ENCODE data around the gene KRT16. TPM values are rescaled to one million over a fixed set of nuclear protein-coding genes. Genes with fewer than 3 reads are reported as not detected.
"Not testable (repeated sequence)": the region's sequence is repeated elsewhere in the genome, so short reads cannot be mapped to it uniquely, and the experiment has no call there.

KRT16 gene
- polyA plus RNA-seq, 1 donor: not detected

DNA sequence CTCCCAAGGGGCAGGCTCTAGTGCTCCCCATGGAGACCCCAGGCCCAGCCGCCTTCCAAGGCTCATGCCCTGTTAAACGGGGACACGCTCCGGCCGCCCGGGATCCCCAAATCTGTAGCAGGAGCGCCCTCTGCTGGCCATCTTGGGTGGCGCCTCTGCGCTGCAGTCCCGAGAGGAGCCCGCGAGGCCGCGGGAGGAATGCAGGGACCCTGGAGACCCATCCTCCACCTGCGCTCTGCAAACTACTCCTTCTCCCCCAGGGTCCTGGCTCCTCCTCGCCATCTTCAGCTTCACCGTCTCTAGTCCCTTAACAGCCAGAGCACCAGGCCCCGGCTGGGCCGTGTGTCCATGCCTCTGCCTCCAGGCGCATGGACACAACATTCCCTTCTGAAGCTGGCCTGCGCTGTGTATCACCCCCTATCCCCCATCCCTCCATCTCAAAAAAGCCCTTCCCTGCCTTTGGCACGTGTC lies 35.4 kb upstream of the KRT16 start:
- Histone ChIP-seq H3K4me3 (ENCODE audit: low read length) (no peak overlapping the region), H3K27ac (ENCODE audit: low read length) (peak overlapping the region; percentile 41), H3K4me1 (ENCODE audit: control insufficient read depth, insufficient read depth, low read length) (peaks cover 37% of the 10 kb centered on the region), H3K27me3 (ENCODE audit: control insufficient read depth, insufficient read depth, low read length) (no peaks in the 10 kb centered on the region), H3K36me3 (ENCODE audit: control insufficient read depth, insufficient read depth, low read length) (no peaks in the 10 kb centered on the region), H3K9me3 (ENCODE audit: control insufficient read depth, low read depth, low read length) (no peaks in the 10 kb centered on the region)
- WGBS (ENCODE audit: insufficient coverage, low lambda C conversion rate): no CpG with 5 or more reads among the region's 22 CpGs
- DNase-seq: peak; percentile 69 to 74

DNA sequence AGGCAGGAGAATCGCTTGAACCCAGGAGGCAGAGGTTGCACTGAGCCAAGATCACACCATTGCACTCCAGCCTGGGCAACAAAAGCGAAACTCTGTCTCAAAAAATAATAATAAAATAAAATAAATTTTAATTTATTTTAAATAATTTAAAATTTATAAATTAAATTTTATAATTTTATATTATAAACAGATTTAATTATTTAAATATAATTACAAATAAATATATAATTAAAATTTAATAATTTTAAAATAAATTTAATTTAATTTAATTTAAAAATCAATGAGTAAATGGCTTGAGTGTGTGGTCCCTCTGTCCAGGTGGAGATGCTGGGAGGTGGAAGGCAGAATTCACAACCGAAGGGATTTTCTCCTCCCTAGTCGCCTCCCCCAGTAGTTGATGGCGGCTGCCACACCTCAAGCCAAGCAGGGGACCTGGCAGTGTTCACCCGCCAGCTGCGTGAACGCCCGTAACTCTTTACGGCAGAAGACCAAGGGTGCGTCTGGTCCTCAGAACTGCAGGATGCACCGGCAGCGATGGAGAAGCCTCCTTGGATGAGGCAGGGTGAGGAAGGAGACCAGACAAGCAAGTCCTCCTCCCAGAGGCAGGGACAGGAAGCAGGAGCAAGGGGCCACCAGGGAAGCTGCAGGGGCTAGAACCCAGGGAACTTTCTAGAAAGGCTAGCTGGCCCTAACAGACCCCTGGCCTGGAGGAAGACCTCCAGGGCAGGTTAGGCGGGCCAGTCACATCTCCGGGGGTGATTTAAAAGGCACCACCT lies 34.7 kb upstream of the KRT16 start:
- Histone ChIP-seq H3K9me3 (ENCODE audit: control insufficient read depth, low read depth, low read length) (no peaks in the 10 kb centered on the region), H3K27me3 (ENCODE audit: control insufficient read depth, insufficient read depth, low read length) (no peaks in the 10 kb centered on the region), H3K27ac (ENCODE audit: low read length) (no peak overlapping the region), H3K36me3 (ENCODE audit: control insufficient read depth, insufficient read depth, low read length) (no peaks in the 10 kb centered on the region), H3K4me3 (ENCODE audit: low read length) (no peak overlapping the region), H3K4me1 (ENCODE audit: control insufficient read depth, insufficient read depth, low read length) (peaks cover 30% of the 10 kb centered on the region)
- no peak for DNase-seq
- no CpG with 5 or more reads among the region's 15 CpGs for WGBS (ENCODE audit: insufficient coverage, low lambda C conversion rate)

DNA sequence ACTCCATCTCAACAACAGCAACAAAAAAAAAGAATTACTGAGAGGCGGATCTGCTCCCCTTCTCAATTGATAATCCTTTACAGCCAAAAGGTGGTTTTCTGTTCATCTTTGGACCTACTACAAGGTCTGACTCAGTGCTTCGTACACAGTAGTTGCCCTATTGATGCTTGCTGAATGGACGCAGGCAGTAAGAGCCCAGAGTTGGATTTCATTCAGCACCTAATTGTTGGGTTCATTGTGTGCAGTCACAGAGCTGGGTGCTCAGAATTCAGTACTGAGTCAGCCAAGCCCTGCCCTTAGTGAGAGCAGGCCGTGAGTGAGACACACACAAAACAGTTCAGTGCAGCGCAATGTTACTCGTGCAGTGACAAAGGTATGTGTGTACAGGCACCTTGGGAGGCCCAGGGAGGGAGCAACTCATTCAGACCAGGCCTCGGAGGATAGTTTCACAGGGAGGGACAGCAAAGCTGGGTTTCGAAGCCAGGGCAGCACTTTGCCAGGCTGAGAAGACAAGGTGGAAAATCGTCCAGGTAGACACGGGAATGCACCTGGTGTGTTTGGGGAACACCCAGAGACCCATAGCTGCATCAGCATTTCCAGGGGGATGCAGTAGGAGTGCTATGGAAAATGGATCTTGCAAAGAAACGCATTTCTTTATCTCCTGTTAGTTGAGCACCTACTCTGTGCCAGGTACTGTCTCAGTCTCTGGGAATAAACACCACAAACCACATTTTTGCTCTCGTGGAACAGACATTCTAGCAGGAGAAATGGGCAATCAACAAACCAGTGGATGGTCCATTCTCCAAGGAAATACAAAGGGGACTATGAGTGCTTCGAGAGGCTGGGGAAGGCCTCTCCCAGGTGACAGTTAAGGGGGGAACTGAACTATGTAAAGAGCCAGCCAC lies 29.9 kb upstream of the KRT16 start:
- WGBS (ENCODE audit: insufficient coverage, low lambda C conversion rate): 100% methylated on average over 1 of the region's 13 CpGs
- Histone ChIP-seq H3K27ac (ENCODE audit: low read length) (no peak overlapping the region), H3K4me1 (ENCODE audit: control insufficient read depth, insufficient read depth, low read length) (no peaks in the 10 kb centered on the region), H3K4me3 (ENCODE audit: low read length) (no peak overlapping the region), H3K27me3 (ENCODE audit: control insufficient read depth, insufficient read depth, low read length) (no peaks in the 10 kb centered on the region), H3K36me3 (ENCODE audit: control insufficient read depth, insufficient read depth, low read length) (no peaks in the 10 kb centered on the region), H3K9me3 (ENCODE audit: control insufficient read depth, low read depth, low read length) (no peaks in the 10 kb centered on the region)
- no peak for DNase-seq

DNA sequence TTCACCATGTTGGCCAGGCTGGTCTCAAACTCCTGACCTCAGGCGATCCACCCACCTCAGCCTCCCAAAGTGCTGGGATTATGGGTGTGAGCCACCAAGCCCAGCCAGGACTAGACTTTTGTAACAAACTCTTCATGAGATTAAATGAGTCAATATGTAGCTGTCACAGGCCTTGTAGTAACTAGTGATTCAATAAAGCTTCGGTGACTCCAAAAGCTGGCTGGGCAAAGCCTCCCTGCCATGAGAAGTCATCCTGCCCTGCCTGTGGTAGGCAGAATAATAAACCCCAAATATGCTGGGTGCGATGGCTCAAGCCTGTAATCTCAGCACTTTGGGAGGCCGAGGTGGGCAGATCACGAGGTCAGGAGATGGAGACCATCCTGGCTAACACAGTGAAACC lies 28.0 kb upstream of the KRT16 start:
- H3K36me3 ChIP-seq (ENCODE audit: control insufficient read depth, insufficient read depth, low read length); DNase-seq; H3K4me1 ChIP-seq (ENCODE audit: control insufficient read depth, insufficient read depth, low read length); H3K4me3 ChIP-seq (ENCODE audit: low read length); H3K9me3 ChIP-seq (ENCODE audit: control insufficient read depth, low read depth, low read length); H3K27me3 ChIP-seq (ENCODE audit: control insufficient read depth, insufficient read depth, low read length); H3K27ac ChIP-seq (ENCODE audit: low read length): not testable (repeated sequence)
- no CpG with 5 or more reads among the region's 5 CpGs for WGBS (ENCODE audit: insufficient coverage, low lambda C conversion rate)

DNA sequence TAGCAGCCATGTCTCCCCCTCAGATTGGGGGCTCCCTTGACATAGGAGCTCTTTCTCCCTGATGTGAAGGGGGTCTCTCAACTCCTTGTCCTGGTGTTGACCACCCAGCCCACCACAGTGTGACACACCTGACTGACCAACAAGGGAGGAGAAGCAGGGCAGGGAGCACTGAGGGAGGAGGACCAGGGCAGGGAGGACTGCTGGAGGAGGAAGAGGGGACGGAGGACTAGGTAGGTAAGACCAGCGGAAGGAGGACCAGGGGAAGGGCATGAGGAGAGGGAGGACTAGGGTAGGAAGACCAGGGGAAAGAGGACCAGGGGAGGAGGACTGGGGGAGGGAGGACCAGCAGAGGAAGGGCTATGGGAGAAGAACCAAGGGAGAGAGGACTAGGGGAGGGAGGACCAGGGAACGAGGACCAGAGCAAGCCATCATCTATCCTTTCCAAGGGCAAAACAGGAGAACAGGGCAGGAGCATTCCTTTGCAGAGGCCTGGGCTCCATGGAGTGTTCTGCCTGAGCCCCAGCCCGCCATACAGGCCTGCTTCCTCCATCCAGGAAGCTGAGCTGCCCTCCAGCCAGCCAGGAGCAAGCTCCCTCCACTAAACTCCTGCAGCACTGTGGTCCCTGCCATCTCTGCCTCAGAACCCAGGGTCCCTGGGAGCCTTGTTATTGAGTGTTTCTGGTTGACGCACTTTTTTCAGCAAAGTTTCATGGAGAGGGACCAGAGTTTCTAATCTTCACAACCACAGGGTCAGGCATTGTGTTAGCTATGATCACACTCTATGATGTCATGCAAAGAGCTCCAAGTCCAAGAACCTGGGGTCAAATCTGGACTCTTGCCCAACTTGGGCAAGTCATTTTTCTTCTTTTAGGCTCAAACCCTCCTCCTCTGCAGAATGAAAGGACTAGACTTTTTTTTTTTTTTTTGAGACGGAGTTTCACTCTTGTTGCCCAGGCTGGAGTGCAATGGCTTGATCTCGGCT lies 27.2 kb upstream of the KRT16 start:
- WGBS (ENCODE audit: insufficient coverage, low lambda C conversion rate): no CpG with 5 or more reads among the region's 7 CpGs
- H3K36me3 ChIP-seq (ENCODE audit: control insufficient read depth, insufficient read depth, low read length): no peaks in the 10 kb centered on the region
- DNase-seq: no peak
- no peaks in the 10 kb centered on the region for H3K27me3 ChIP-seq (ENCODE audit: control insufficient read depth, insufficient read depth, low read length)
- H3K4me3 ChIP-seq (ENCODE audit: low read length): no peak overlapping the region
- peaks cover 3% of the 10 kb centered on the region for H3K4me1 ChIP-seq (ENCODE audit: control insufficient read depth, insufficient read depth, low read length)
- H3K27ac ChIP-seq (ENCODE audit: low read length): no peak overlapping the region
- H3K9me3 ChIP-seq (ENCODE audit: control insufficient read depth, low read depth, low read length): no peaks in the 10 kb centered on the region

DNA sequence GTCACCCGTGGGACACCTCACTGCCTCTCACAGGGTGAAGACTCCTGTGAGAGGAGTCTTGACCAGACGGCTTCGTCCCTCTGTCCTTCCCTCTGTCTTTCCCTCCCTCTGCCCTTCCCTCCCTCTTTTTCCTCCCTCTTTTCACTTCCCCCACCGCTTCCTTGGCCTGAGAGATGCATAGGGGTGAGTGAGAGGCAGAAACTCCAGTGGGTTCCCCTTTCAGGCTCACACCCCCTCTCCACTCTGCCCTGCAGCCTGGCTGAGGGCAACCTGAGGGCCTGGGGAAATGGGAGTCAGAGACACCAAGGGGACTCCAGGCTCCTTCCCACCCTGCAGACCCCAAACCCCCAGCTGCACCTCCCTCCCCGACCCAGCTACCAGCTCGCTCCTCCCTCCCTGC lies 26.4 kb upstream of the KRT16 start:
- Histone ChIP-seq H3K36me3 (ENCODE audit: control insufficient read depth, insufficient read depth, low read length) (no peaks in the 10 kb centered on the region), H3K27me3 (ENCODE audit: control insufficient read depth, insufficient read depth, low read length) (no peaks in the 10 kb centered on the region), H3K4me1 (ENCODE audit: control insufficient read depth, insufficient read depth, low read length) (peaks cover 3% of the 10 kb centered on the region), H3K4me3 (ENCODE audit: low read length) (no peak overlapping the region), H3K27ac (ENCODE audit: low read length) (no peak overlapping the region), H3K9me3 (ENCODE audit: control insufficient read depth, low read depth, low read length) (no peaks in the 10 kb centered on the region)
- WGBS (ENCODE audit: insufficient coverage, low lambda C conversion rate): no CpG with 5 or more reads among the region's 6 CpGs
- DNase-seq: no peak

DNA sequence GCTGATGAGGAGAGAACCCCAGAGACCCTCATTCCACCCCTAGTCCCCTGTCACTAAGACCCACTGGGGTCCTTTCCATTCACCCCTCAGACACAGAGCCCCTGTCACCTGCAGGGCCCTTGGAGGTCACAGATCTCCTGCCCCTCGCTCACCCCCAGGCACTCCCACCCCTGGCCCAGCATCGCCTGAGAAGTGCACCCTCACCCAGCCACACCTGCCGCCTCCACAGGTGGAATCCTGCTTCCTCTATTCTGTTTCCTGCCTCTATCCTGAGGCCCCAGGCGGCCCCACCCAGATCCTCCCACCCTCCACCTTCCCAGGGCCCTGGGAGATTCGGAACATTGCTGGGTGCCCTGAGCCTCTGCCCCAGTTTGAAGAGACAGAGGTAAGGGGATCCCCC lies 25.6 kb upstream of the KRT16 start:
- Histone ChIP-seq H3K36me3 (ENCODE audit: control insufficient read depth, insufficient read depth, low read length) (no peaks in the 10 kb centered on the region), H3K4me3 (ENCODE audit: low read length) (no peak overlapping the region), H3K27me3 (ENCODE audit: control insufficient read depth, insufficient read depth, low read length) (no peaks in the 10 kb centered on the region), H3K27ac (ENCODE audit: low read length) (no peak overlapping the region), H3K4me1 (ENCODE audit: control insufficient read depth, insufficient read depth, low read length) (peaks cover 3% of the 10 kb centered on the region), H3K9me3 (ENCODE audit: control insufficient read depth, low read depth, low read length) (no peaks in the 10 kb centered on the region)
- no CpG with 5 or more reads among the region's 5 CpGs for WGBS (ENCODE audit: insufficient coverage, low lambda C conversion rate)
- no peak for DNase-seq

DNA sequence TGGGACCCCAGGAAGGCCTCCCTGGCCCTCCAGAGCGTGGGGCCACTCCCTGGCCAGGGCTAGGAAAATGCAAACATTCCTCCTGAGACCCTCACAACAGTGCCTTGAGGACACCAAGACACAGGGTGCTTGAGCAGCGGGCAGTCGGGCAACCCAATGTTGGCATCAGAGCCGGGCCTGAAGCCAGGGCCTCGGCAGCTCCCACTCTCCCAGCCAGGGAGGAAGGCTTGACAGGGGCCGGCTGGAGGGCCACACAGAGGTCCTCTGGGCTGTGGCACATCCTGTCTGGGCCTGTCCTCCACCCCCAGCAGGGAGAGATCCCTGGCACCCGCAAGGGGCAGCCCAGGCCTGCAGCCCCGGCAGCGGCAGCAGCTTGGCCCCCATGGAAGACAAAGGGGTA lies 24.1 kb upstream of the KRT16 start:
- WGBS (ENCODE audit: insufficient coverage, low lambda C conversion rate): no CpG with 5 or more reads among the region's 9 CpGs

DNA sequence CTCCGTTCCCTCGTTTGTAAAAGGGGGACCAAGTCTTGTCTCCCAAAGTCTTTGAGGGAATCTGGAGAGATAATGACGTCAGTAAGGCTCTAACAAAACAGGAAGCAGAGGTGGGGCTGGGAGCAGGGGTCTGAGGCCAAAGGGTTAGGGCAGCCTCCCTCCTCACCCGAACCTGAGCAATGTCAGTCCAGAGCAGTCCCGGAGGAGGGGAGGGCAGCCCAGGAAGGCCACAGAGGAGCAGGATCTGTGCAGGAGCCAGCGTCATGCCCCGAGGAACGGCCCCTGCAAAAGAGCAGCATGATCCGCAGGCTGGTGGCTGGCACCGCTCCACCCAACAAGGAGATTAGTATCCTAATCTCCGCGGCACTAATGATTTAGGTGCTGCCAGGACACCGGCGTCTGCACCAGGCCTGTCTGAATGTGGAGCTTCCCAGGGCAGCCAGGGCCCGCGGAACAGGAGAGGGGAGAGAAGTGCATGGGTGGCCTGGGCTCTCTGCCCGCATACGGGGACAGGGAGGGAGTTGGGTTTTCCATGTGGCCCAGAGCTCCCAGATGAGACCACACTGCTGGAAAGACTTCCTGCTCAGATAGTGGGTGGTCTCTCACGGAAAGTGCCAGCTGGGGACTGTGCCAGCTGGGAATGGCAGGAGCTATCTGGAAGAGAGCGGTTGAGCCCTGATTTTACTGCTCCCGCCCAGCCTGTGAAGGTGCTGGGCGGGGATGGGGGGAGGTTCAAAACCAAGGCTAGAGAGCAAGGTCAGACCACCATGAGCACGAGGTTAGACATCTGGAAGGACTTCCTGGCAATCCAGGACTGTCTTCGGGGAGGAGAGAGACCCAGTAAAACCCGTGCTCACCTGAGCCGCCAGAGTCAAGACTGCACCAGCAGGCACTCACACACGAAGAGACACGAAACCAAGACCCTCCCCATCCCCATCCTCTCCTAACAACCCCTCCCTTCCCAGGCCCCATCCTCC lies 22.8 kb upstream of the KRT16 start:
- Histone ChIP-seq H3K36me3 (ENCODE audit: control insufficient read depth, insufficient read depth, low read length) (no peaks in the 10 kb centered on the region), H3K4me1 (ENCODE audit: control insufficient read depth, insufficient read depth, low read length) (peaks cover 3% of the 10 kb centered on the region), H3K27me3 (ENCODE audit: control insufficient read depth, insufficient read depth, low read length) (no peaks in the 10 kb centered on the region), H3K9me3 (ENCODE audit: control insufficient read depth, low read depth, low read length) (peaks cover 4% of the 10 kb centered on the region), H3K4me3 (ENCODE audit: low read length) (no peak overlapping the region), H3K27ac (ENCODE audit: low read length) (no peak overlapping the region)
- no CpG with 5 or more reads among the region's 28 CpGs for WGBS (ENCODE audit: insufficient coverage, low lambda C conversion rate)
- DNase-seq: peak; percentile 47 to 51

More for the DNA sequence above, 24.1 kb upstream of the KRT16 start:
- H3K36me3 ChIP-seq (ENCODE audit: control insufficient read depth, insufficient read depth, low read length): no peaks in the 10 kb centered on the region
- H3K4me3 ChIP-seq (ENCODE audit: low read length): no peak overlapping the region
- DNase-seq: no peak
- peaks cover 3% of the 10 kb centered on the region for H3K4me1 ChIP-seq (ENCODE audit: control insufficient read depth, insufficient read depth, low read length)
- no peaks in the 10 kb centered on the region for H3K27me3 ChIP-seq (ENCODE audit: control insufficient read depth, insufficient read depth, low read length)
- peaks cover 4% of the 10 kb centered on the region for H3K9me3 ChIP-seq (ENCODE audit: control insufficient read depth, low read depth, low read length)
- H3K27ac ChIP-seq (ENCODE audit: low read length): no peak overlapping the region
